Ascending aorta (tissue), 2 donors: ENCODE results near the gene CRTAC1. TPM values are rescaled to one million over a fixed set of nuclear protein-coding genes. Genes with fewer than 3 reads are reported as not detected.

Experiments
- DNase-seq, 2 donors: peaks; one replicate each; pipeline ENCODE4 v3.0.0-alpha.2; 2019; ENCODE audit warnings: low spot score in 2 of 2
- H3K27ac ChIP-seq, 2 donors: fragments of 200-600 bp; sonication (generic); one replicate each; pipeline ENCODE4 v1.5.1; 2016 to 2017; ENCODE audit warnings: mild to moderate bottlenecking in 1 of 2
- H3K27me3 ChIP-seq: fragments of 200-600 bp; sonication (generic); one replicate; pipeline ENCODE4 v1.5.1; 2017
- H3K36me3 ChIP-seq, 2 donors: fragments of 200-600 bp; sonication (generic); one replicate each; pipeline ENCODE4 v1.5.1; 2016
- H3K4me1 ChIP-seq, 2 donors: fragments of 200-600 bp; sonication (generic); one replicate each; pipeline ENCODE4 v1.5.1; 2016 to 2017; ENCODE audit warnings: mild to moderate bottlenecking in 1 of 2
- H3K4me3 ChIP-seq, 2 donors: fragments of 200-600 bp; sonication (generic); one replicate each; pipeline ENCODE4 v1.5.1; 2016 to 2017; ENCODE audit warnings: mild to moderate bottlenecking in 1 of 2
- H3K9me3 ChIP-seq, 2 donors: fragments of 200-600 bp; sonication (generic); one replicate each; pipeline ENCODE4 v1.5.1; 2016
- intact Hi-C: fragments of 100-400 bp; cut with DNase I; formaldehyde crosslinking; loops from one replicate; pipeline ENCODE4 v1.15.1; 2023
- total RNA-seq: library from RNA; depleted of rRNA; stranded (reverse); fragments of >200 nt; gene quantifications from one replicate; pipeline ENCODE4 v1.1.0, GENCODE V29; 2016
- TF ChIP-seq, protein P1 (sequence below), 3 experiments: fragments of 200-600 bp in 2 of 3; fragments of 450-650 bp in 1 of 3; sonication (generic) in 2 of 3; IDR thresholded peaks; one replicate each; pipeline ENCODE4 v1.5.1; 2016 to 2019; ENCODE audit warnings: antibody characterized with exemption in 3 of 3, mild to moderate bottlenecking in 1 of 3, moderate library complexity in 1 of 3

The CRTAC1 gene
- total RNA-seq, 1 donor from 2014 or later, result 25.2 TPM

GRCh38 chr10:97818572-97818971 lies 211.8 kb downstream of the CRTAC1 start:
- DNase-seq, result no peak
- intact Hi-C loops, result no loop called here
- no peaks in the 10 kb centered on the region for H3K27me3 ChIP-seq
- H3K4me1 ChIP-seq, result no peaks in the 10 kb centered on the region
- H3K9me3 ChIP-seq, result no peaks in the 10 kb centered on the region
- no peaks in the 10 kb centered on the region for H3K36me3 ChIP-seq
- TF ChIP-seq, protein P1, sequence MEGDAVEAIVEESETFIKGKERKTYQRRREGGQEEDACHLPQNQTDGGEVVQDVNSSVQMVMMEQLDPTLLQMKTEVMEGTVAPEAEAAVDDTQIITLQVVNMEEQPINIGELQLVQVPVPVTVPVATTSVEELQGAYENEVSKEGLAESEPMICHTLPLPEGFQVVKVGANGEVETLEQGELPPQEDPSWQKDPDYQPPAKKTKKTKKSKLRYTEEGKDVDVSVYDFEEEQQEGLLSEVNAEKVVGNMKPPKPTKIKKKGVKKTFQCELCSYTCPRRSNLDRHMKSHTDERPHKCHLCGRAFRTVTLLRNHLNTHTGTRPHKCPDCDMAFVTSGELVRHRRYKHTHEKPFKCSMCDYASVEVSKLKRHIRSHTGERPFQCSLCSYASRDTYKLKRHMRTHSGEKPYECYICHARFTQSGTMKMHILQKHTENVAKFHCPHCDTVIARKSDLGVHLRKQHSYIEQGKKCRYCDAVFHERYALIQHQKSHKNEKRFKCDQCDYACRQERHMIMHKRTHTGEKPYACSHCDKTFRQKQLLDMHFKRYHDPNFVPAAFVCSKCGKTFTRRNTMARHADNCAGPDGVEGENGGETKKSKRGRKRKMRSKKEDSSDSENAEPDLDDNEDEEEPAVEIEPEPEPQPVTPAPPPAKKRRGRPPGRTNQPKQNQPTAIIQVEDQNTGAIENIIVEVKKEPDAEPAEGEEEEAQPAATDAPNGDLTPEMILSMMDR (IDR thresholded peaks at IDR 0.05), result no peak
- no peak overlapping the region for H3K27ac ChIP-seq
- no peak overlapping the region for H3K4me3 ChIP-seq

- Histone ChIP-seq H3K27me3 (no peaks in the 10 kb centered on the region), H3K4me3 (no peak overlapping the region), H3K27ac (no peak overlapping the region), H3K4me1 (no peaks in the 10 kb centered on the region), H3K9me3 (no peaks in the 10 kb centered on the region), H3K36me3 (no peaks in the 10 kb centered on the region)
- TF ChIP-seq, protein P1 (IDR thresholded peaks at IDR 0.05), result no peak
- intact Hi-C loops, result no loop called here
- no peak for DNase-seq
Measured at GRCh38 chr10:97816609-97817008, 213.8 kb downstream of the CRTAC1 start.

Other genes with a start within 250 kb of the CRTAC1 start
- gene GOLGA7B, start 180.8 kb downstream of the CRTAC1 start, total RNA-seq, result 0.11 TPM
- gene R3HCC1L, start 104.0 kb upstream of the CRTAC1 start, total RNA-seq, result 3.1 TPM
- 3.7 TPM for gene LOXL4, start 237.6 kb upstream of the CRTAC1 start, total RNA-seq